Upper lobe of right lung (tissue), 1 donor: ENCODE data around the gene LYL1. TPM values are rescaled to one million over a fixed set of nuclear protein-coding genes. Genes with fewer than 3 reads are reported as not detected.

Source experiments
- ATAC-seq: fragments of 200-7000 bp; cut with Tn5 transposase; one replicate; pipeline ENCODE4 v1.9.1; 2020; ENCODE audit warnings: mild to moderate bottlenecking, moderate library complexity
- DNase-seq: peaks from one replicate; pipeline ENCODE4 v3.0.0-alpha.2; 2020
- H3K27ac ChIP-seq: fragments of 200-600 bp; one replicate; pipeline ENCODE4 v1.8.0; 2022
- H3K27me3 ChIP-seq: fragments of 200-600 bp; one replicate; pipeline ENCODE4 v1.8.0; 2022; ENCODE audit warnings: mild to moderate bottlenecking
- H3K36me3 ChIP-seq: fragments of 200-600 bp; one replicate; pipeline ENCODE4 v1.8.0; 2022
- H3K4me1 ChIP-seq: fragments of 200-600 bp; one replicate; pipeline ENCODE4 v1.8.0; 2022
- H3K4me3 ChIP-seq: fragments of 200-600 bp; one replicate; pipeline ENCODE4 v1.8.0; 2022; ENCODE audit warnings: mild to moderate bottlenecking
- H3K9me3 ChIP-seq: fragments of 200-600 bp; one replicate; pipeline ENCODE4 v1.8.0; 2022
- intact Hi-C: fragments of 100-400 bp; cut with DNase I; formaldehyde crosslinking; loops from one replicate; pipeline ENCODE4 v1.11.0; 2022
- total RNA-seq: library from RNA; stranded (reverse); fragmentation: NEBNext Ultra II Directional; extraction: Animal tissue kit (Norgen Biotek cat#: 25700); gene quantifications from one replicate; pipeline ENCODE4 v1.2.1, GENCODE V29; 2021
- TF ChIP-seq, protein P1 (sequence below): fragments of 200-600 bp; IDR thresholded peaks from one replicate; pipeline ENCODE4 v1.8.0; 2022; ENCODE audit warnings: antibody characterized with exemption
- donor health status: DM: no; HTN: yes; CAD: no; lungs with severe emphysema.

Gene LYL1
- total RNA-seq, 1 donor from 2014 or later: 21.8 TPM

DNA sequence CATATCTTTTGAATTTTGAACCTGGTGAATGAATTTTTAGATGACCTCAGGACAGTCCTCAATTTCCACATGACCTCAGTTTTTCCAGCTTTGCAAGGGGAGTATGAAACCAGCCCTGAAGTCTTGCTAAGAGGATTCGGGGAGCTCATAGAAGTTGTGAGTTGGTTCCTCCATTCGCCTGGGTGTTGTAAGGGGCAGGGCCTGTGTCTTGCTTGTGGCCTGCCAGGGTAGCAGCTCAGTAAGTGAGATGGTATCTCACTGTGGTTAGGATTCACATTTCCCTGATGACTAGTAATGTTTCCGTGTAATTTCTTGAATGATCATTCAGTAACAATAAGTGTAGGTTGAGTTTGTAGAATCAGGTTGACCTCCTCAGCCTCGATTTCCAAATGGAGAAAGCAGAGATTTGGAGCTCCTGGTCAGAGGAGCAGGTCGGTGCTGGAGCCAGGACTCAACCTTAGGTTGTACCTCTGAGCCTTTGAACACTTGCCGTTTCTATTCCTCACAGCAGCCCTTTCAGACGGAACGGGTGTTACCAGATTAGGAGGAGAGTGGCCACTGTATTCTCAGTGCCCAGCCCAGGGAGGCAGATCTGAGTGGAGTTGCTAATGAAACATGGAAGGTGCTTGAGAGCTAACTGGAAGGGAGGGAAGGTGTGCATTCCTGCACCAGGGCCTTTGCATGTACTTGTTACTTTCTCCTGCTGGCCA lies 30.0 kb upstream of the LYL1 start:
- no peaks in the 10 kb centered on the region for H3K9me3 ChIP-seq
- H3K4me1 ChIP-seq: peaks cover 5% of the 10 kb centered on the region
- intact Hi-C loops: no loop called here
- DNase-seq: no peak
- no peak for ATAC-seq
- H3K36me3 ChIP-seq: peaks cover 20% of the 10 kb centered on the region
- TF ChIP-seq, protein P1, sequence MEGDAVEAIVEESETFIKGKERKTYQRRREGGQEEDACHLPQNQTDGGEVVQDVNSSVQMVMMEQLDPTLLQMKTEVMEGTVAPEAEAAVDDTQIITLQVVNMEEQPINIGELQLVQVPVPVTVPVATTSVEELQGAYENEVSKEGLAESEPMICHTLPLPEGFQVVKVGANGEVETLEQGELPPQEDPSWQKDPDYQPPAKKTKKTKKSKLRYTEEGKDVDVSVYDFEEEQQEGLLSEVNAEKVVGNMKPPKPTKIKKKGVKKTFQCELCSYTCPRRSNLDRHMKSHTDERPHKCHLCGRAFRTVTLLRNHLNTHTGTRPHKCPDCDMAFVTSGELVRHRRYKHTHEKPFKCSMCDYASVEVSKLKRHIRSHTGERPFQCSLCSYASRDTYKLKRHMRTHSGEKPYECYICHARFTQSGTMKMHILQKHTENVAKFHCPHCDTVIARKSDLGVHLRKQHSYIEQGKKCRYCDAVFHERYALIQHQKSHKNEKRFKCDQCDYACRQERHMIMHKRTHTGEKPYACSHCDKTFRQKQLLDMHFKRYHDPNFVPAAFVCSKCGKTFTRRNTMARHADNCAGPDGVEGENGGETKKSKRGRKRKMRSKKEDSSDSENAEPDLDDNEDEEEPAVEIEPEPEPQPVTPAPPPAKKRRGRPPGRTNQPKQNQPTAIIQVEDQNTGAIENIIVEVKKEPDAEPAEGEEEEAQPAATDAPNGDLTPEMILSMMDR: no peak
- no peak overlapping the region for H3K4me3 ChIP-seq
- H3K27me3 ChIP-seq: no peaks in the 10 kb centered on the region
- H3K27ac ChIP-seq: peak overlapping the region; percentile 58

DNA sequence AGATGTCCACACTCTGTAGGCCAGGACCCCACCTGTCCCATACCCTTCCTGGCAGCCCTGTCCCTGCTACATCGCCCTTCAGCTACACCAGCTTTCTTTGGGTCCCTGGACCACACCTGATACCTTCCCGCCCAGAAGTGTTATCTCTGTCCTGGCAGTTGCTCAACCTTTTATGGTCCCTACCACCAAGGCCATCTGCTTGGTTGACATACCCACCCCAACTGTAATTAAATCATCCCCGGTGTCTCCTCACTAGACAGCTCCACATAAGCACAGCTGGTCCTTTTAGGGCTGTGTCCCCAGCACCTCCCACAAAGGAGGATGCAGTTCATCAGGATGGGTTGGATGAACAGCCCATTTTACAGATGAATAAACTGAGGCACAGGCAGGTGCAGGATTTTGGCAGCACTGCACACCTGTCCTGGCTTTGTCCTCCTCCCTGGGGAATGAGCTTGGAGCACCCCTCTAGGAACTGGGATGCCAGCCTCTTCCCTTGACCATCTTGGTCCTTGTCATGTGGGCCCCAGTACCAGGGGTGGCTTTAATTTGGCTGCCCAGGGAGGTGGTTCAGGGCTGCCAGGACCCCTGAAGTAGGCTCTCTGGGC lies 28.3 kb upstream of the LYL1 start:
- Histone ChIP-seq H3K27ac (no peak overlapping the region), H3K36me3 (peaks cover 9% of the 10 kb centered on the region), H3K4me1 (peaks cover 5% of the 10 kb centered on the region), H3K9me3 (no peaks in the 10 kb centered on the region), H3K27me3 (no peaks in the 10 kb centered on the region), H3K4me3 (no peak overlapping the region)
- TF ChIP-seq, protein P1: no peak
- intact Hi-C loops: no loop called here
- no peak for DNase-seq
- ATAC-seq: no peak

DNA sequence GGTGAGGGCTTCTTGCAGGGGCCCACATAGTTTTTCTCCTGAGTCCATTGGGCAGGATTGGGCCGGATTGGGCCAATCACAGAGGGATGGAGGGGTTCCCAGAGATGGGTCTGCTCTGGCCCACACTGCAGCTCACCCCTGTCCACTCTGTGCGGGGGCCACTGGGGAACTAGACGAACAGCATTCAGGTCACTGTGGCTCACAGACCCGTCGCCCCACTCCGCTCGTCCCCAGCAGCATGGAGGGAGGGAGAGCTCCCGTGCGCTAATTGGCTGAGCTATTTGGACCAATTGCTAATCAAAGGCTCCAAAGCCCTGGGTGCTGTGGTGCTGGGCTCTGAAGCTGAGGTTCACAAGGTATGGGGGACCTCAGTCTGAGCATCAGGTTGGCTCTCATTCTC lies 26.7 kb upstream of the LYL1 start:
- H3K9me3 ChIP-seq: no peaks in the 10 kb centered on the region
- no peak overlapping the region for H3K4me3 ChIP-seq
- H3K27ac ChIP-seq: no peak overlapping the region
- H3K4me1 ChIP-seq: peaks cover 5% of the 10 kb centered on the region
- no peak for DNase-seq
- no peak for ATAC-seq
- TF ChIP-seq, protein P1: no peak
- H3K27me3 ChIP-seq: no peaks in the 10 kb centered on the region
- peaks cover 5% of the 10 kb centered on the region for H3K36me3 ChIP-seq
- intact Hi-C loops: no loop called here

DNA sequence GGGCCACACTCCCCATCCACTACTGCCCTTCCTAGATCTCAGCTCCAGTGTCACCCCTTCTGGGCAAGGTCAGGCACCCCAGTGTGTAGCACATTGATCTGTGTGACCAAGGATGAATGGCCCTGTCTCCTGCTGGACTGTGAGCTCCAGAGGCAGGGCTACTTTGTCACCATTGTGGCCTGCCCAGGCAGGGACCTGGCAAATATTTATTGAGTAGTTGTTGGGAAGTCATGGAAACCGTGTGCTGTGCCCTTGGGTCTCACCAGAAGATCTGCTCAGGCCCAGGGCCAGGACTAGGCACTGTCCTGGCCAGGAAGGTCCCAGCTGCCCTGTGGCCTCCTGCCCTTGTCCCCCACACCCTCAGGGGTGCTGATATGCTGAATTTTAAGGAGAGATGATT lies 25.9 kb upstream of the LYL1 start:
- no peaks in the 10 kb centered on the region for H3K27me3 ChIP-seq
- H3K4me3 ChIP-seq: no peak overlapping the region
- no peak overlapping the region for H3K27ac ChIP-seq
- peaks cover 5% of the 10 kb centered on the region for H3K4me1 ChIP-seq
- TF ChIP-seq, protein P1: no peak
- DNase-seq (no peak), ATAC-seq (no peak)
- H3K36me3 ChIP-seq: peaks cover 5% of the 10 kb centered on the region
- intact Hi-C loops: no loop called here
- no peaks in the 10 kb centered on the region for H3K9me3 ChIP-seq

DNA sequence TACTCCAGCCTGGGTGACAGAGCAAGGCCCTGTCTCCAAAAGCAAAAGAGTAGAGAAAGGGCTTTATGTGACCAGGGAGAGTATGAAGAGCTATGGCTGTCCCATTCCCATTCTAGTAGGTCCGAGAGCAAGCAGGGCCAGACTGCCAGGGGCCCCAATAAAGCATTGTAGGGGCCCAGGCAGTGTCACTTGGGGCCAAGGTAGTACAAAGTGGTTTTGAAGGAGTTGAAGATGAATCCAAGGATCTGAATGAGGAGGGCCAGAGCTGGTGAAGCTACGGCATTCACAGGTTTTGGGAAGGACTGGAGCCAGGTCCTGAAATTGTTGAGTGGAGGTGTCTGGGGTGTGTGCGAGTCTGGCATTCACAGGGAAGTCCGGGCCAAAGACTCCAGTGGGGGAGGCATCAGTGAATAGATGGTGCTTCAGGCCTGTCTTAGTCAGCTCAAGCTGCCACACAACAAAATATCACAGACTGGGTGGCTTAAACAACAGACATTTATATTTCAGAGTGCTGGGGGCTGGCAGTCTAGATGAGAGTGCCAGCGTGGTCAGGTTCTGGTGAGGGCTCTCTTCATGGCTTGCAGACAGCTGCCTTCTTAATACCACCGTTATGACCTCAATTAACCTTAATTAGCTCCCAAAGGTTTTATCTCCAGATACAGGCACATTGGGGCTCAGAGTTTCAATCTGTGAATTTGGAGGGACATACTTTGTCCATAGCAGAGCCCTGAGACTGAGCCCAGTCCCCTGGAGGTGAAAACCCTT lies 25.3 kb upstream of the LYL1 start:
- no peak overlapping the region for H3K27ac ChIP-seq
- no peaks in the 10 kb centered on the region for H3K27me3 ChIP-seq
- H3K4me3 ChIP-seq: no peak overlapping the region
- intact Hi-C loops: no loop called here
- H3K9me3 ChIP-seq: no peaks in the 10 kb centered on the region
- H3K4me1 ChIP-seq: peaks cover under 1% of the 10 kb centered on the region
- peaks cover 5% of the 10 kb centered on the region for H3K36me3 ChIP-seq
- no peak for ATAC-seq
- TF ChIP-seq, protein P1: no peak
- no peak for DNase-seq
